ENCODE measurements around the gene TBC1D3I.
"Not testable (repeated sequence)": the region's sequence is repeated elsewhere in the genome, so short reads cannot be mapped to it uniquely, and the experiment has no call there.

DNA sequence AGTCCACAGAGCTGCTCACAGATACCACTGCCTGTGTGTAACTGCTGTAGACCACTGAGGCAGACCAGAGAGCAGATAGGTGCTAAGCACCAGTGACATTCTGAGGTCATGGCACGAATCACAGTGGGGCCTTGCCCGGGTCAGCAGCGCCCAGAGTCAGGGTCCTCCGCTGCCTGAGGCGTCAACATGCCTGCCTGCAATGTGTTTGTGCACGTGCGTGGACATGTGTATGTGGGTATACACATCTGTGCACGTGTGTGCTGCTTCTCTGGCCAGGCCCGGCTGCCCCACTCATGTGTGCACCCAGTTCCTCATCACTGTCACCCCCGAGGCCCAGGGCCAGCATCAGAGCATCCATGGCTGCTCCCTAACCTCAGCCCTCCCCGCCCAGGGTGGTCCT, at the start of gene TBC1D3I:
- TF ChIP-seq, protein P1, sequence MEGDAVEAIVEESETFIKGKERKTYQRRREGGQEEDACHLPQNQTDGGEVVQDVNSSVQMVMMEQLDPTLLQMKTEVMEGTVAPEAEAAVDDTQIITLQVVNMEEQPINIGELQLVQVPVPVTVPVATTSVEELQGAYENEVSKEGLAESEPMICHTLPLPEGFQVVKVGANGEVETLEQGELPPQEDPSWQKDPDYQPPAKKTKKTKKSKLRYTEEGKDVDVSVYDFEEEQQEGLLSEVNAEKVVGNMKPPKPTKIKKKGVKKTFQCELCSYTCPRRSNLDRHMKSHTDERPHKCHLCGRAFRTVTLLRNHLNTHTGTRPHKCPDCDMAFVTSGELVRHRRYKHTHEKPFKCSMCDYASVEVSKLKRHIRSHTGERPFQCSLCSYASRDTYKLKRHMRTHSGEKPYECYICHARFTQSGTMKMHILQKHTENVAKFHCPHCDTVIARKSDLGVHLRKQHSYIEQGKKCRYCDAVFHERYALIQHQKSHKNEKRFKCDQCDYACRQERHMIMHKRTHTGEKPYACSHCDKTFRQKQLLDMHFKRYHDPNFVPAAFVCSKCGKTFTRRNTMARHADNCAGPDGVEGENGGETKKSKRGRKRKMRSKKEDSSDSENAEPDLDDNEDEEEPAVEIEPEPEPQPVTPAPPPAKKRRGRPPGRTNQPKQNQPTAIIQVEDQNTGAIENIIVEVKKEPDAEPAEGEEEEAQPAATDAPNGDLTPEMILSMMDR (conservative IDR thresholded peaks at IDR 0.05; ENCODE audit: low read length) = not testable (repeated sequence)
- not testable (repeated sequence) for TF ChIP-seq EZH2phosphoT487 (IDR thresholded peaks at IDR 0.05; ENCODE audit: borderline replicate concordance, low read depth, low read length)
